ENCODE data around the gene LYRM7.
"Not testable (repeated sequence)": the region's sequence is repeated elsewhere in the genome, so short reads cannot be mapped to it uniquely, and the experiment has no call there.

DNA sequence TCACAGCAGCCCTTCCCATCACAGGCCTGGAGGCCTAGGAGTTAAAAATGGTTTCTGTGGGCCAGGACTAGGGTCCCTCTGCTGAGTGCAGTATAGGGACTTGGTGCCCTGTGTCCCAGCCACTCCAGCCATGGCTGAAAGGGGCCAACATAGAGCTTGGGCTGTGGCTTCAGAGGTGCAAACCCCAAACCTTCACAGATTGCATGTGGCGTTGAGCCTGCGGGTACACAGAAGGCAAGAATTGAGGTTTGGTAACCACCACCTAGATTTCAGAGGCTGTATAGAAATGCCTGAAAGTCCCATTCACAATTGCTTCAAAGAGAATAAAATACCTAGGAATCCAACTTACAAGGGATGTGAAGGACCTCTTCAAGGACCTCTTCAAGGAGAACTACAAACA lies 43.5 kb upstream of the LYRM7 start:
- TF ChIP-seq SPI1, POLR2A (IDR thresholded peaks at IDR 0.05; ENCODE audit: low read depth, low read length): not testable (repeated sequence)

Measured in GM12891 (cell line).